GM08714 (cell line): ENCODE measurements around the gene CDK2AP2.

ENCODE experiments used
- H3K4me3 ChIP-seq: fragments of 200-500 bp; sonication (Bioruptor generic); 2 replicates; pipeline ENCODE4 v1.5.1; 2014; ENCODE audit warnings: mild to moderate bottlenecking, low read length, inconsistent platforms
- ZNF274 ChIP-seq: IDR thresholded peaks from 2 replicates; pipeline ENCODE4 v1.6.1; 2012; ENCODE audit warnings: mild to moderate bottlenecking, low read depth, low read length

CDK2AP2 gene

DNA sequence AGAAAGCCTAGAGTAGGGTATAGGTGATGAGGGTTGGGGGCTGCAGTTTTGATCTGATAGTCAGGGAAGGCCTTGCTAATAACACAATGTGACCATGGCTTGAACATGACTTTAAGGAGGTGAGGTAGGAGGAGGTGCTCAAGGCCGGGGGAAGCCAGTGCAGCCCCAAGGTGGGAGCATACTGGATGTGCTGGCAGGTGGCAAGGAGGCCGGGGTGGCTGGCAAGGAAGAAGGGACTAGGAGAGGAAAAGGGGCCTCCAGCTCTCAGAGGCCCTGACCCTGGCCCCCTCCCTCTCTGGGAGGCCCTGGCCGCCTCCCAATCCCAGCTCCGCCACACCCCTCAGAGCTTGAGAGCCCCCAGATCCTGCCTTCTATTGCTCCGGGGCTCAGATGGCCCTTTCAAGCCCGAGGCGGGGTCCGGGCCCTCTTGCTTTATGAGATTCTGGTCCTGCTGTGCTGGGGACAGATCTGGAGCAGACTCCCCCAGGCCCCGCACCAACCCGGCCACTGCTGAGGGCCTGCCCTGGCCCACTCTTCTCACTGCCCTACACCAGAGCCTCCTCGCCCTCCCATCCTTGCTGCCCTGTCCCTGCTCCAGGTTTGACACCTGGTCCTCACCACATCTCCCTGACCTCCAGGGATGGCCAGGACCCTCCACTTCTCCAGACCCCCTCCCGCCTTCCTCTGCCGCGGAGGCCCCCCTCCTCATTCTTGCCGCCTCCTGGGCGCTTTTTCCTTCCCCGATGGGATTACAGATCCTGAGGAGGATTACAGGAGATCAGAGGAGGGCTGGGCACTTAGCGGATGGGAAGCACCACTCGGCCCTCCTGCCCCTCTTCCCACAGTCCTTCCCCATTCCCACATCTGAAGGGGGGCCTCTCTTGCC lies 4.6 kb downstream of the CDK2AP2 start:
- H3K4me3 ChIP-seq: peak overlapping the region; percentile 71; the same call in 1 of the 2 replicates
- TF ChIP-seq ZNF274: no peak

DNA sequence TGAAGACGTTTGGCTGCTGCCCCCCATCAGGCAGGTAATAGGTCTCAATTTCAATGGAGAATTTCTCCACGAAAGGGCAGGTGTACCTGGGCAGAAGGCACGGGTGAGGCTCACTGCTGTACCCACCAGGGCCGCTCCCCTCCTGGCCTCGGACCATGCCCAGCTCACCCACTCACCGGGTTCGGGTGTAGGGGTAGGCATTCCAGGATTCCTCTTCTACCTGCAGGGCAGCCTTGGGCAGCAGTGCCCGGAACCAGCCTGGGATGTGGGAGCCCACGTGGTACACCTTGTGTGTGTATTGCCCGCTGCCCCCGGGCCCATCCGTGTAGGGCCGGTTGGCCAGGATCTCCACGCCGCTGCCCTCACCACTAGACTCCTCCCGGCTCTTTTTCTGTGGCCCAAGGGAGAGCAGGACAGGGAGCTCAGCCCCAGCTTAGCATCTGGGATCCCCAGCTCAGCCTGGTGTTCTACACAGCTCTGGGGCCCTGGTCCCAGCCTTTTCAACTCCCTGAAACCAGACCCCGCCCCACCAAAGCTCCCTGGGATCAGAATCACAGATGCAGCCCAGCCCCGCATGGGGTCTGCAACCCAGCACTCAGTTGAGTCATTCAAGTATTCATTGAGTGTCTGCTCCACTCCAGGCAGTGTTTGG lies 5.5 kb downstream of the CDK2AP2 start:
- no peak for TF ChIP-seq ZNF274
- H3K4me3 ChIP-seq: no peak overlapping the region

DNA sequence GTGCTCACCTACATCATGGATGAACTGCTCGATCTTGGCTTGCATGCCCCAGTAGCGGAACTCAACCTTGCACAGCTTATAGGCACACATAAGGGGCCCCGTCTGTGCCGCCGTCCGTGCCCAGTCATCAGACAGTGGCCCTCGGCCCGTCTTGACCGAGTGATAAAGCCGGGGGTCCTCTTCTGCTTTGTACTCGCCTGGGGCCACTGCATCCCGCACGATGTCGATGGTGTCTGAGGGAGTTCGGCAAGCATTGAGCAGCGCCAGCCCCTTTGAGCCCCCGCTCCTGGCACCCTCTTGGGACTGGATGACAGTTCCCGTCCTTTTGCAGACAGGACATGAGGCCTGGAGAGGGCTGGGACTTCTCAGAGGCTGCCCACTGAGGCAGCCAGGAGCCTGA lies 6.1 kb downstream of the CDK2AP2 start:
- no peak overlapping the region for H3K4me3 ChIP-seq
- TF ChIP-seq ZNF274: no peak

GRCh38 chr11:67500831-67501715 lies 6.9 kb downstream of the CDK2AP2 start:
- TF ChIP-seq ZNF274: no peak
- H3K4me3 ChIP-seq: no peak overlapping the region

GRCh38 chr11:67500484-67500821 lies 7.5 kb downstream of the CDK2AP2 start:
- no peak overlapping the region for H3K4me3 ChIP-seq
- TF ChIP-seq ZNF274: no peak

GRCh38 chr11:67499808-67500483 lies 8.0 kb downstream of the CDK2AP2 start:
- H3K4me3 ChIP-seq: no peak overlapping the region
- no peak for TF ChIP-seq ZNF274

- TF ChIP-seq ZNF274: no peak
These were observed 9.4 kb downstream of the CDK2AP2 start for GRCh38 chr11:67498544-67498972.

DNA sequence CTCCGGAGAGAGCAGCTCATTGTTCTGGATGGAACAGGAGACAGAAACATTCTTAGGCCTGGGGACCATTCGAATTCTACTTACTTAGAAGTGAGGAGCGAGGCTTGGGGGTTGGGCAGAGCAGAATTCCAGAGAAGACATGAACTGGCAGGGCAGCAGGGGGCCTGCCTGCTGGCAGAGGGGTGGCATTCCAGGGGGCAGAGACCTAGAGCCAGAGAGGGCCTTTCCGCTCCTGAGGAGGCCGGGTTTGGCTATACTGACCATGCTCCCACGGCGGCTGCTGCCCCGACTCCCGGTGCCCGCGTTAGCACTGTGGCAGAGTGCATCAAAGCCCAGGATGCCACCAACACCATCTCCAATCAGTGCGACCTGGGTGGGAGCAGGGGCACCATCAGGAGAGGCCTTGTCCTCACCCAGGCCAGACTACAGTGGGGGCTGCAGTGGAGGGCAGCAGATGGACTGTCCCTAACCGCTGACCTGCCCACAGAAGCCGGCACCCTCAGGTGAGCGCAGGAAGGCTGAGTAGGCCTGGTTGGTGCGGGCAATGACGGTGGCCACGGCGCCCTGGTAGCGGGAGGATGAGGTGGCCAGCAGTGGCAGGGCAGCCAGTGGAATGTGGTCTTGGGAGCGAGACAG lies 10.2 kb downstream of the CDK2AP2 start:
- TF ChIP-seq ZNF274: no peak
- no peak overlapping the region for H3K4me3 ChIP-seq

More at GRCh38 chr11:67498544-67498972, 9.4 kb downstream of the CDK2AP2 start:
- H3K4me3 ChIP-seq: no peak overlapping the region

DNA sequence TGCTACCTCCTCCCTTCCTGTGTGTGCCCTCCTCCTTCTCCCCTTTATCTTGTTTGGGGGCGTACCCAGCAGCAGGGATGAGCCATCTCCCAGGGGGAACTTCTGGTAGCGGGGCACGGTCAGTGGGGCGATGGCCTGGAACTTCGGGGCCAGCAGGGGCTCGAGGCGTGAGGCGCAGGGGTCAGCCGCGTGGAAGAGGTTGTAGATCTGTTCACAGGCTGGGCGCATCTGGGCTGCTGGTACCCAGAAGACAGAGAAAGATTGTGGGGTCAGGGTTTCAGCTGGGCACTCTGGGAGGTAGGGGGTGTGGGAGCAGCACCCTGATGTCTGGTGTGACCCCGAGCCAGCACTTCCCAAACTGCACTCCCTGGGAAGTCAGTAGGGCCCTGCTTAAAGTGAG lies 11.8 kb downstream of the CDK2AP2 start:
- no peak for TF ChIP-seq ZNF274

DNA sequence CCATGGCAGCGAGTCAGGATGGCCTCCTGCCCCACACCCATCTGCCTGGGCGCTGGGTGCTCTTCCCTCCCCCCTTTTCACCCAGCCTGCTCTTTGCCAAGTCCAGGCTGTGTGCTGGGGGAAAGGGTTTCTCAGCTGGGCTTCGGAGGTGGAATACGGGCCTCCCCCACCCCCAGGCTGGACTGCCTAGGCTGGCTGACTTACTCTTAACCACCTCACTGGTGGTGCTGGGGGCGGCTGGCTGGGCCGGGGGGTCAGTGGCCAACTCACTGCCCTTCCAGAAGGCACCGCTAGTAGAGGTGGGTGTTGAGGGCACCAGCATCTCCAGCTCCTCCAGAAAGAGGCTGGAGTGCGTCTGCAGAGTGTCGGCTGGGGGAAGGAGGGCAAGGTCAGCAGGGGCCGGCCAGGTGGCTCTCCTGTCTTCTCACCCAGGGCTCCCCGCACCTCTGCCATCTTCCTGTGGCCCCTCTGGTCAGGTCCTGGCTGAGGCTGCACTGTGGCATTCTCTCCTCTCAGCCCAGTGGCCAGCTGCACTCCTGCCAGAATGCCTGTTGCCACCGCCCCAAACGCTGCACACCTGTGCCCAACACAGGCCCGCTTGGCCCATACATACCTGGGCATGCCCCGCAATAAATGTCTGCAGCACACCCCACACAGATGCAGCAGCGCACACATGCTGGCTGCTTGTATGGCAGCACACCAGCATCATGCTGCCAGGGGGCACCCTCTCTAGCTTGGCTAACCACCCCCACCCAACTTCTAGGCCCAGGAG lies 12.5 kb downstream of the CDK2AP2 start:
- TF ChIP-seq ZNF274: no peak

More for the DNA sequence above, 11.8 kb downstream of the CDK2AP2 start:
- no peak overlapping the region for H3K4me3 ChIP-seq

GRCh38 chr11:67494371-67495233 lies 13.4 kb downstream of the CDK2AP2 start:
- no peak for TF ChIP-seq ZNF274
- H3K4me3 ChIP-seq: no peak overlapping the region

More for the DNA sequence above, 12.5 kb downstream of the CDK2AP2 start:
- H3K4me3 ChIP-seq: no peak overlapping the region
